Sigmoid colon (tissue), 7 donors: Measurements from ENCODE around the gene PARP4. TPM values are rescaled to one million over a fixed set of nuclear protein-coding genes. Genes with fewer than 3 reads are reported as not detected.

Experiments used
- DNase-seq: peaks from one replicate; pipeline ENCODE4 v3.0.0-alpha.2; 2019
- H3K27ac ChIP-seq, 4 donors: fragments of 200-600 bp; sonication (generic); one replicate each; pipeline ENCODE4 v1.5.1; 2016 to 2019; ENCODE audit warnings: mild to moderate bottlenecking in 1 of 4
- H3K27me3 ChIP-seq, 3 donors: fragments of 200-600 bp; sonication (generic); one replicate each; pipeline ENCODE4 v1.5.1; 2019; ENCODE audit warnings: mild to moderate bottlenecking in 1 of 3
- H3K36me3 ChIP-seq, 4 donors: fragments of 200-600 bp; sonication (generic); one replicate each; pipeline ENCODE4 v1.5.1; 2016 to 2019
- H3K4me1 ChIP-seq, 4 donors: fragments of 200-600 bp; sonication (generic); one replicate each; pipeline ENCODE4 v1.5.1; 2017 to 2019
- H3K4me3 ChIP-seq, 4 donors: fragments of 200-600 bp; sonication (generic); one replicate each; pipeline ENCODE4 v1.5.1; 2017 to 2019; ENCODE audit warnings: mild to moderate bottlenecking in 2 of 4, moderate library complexity in 1 of 4
- H3K9me3 ChIP-seq, 4 donors: fragments of 200-600 bp in 3 of 4; sonication (generic) in 3 of 4; one replicate each; pipeline versions ENCODE4 v1.5.1 to v1.6.1; 2013 to 2019
- CTCF ChIP-seq, 4 experiments: fragments of 450-650 bp in 3 of 4; fragments of 200-600 bp in 1 of 4; IDR thresholded peaks; one replicate each; pipeline ENCODE4 v1.5.1; 2016 to 2019; ENCODE audit warnings: antibody characterized with exemption in 4 of 4, mild to moderate bottlenecking in 3 of 4, moderate library complexity in 2 of 4
- EP300 ChIP-seq, 4 donors: sonication (generic); formaldehyde crosslinking; IDR thresholded peaks; one replicate each; pipeline ENCODE4 v1.6.1; 2017; ENCODE audit warnings: antibody characterized with exemption in 4 of 4
- POLR2A ChIP-seq, 2 donors: fragments of 450-650 bp; IDR thresholded peaks; one replicate each; pipeline ENCODE4 v1.6.1; 2016; ENCODE audit warnings: antibody characterized with exemption in 2 of 2, mild to moderate bottlenecking in 2 of 2, moderate library complexity in 2 of 2
- POLR2AphosphoS5 ChIP-seq, 4 donors: sonication (generic); formaldehyde crosslinking; IDR thresholded peaks; one replicate each; pipeline ENCODE4 v1.6.1; 2017; ENCODE audit warnings: antibody characterized with exemption in 4 of 4
- WGBS, 2 donors: extraction: QIAGEN DNeasy Blood & Tissue Kit; methylation state at CpG; one replicate each; pipeline ENCODE4 v1.1.7; 2013; 5-methylcytosine and 5-hydroxymethylcytosine counted together
- intact Hi-C: fragments of 100-400 bp; cut with DNase I; formaldehyde crosslinking; loops from one replicate; pipeline ENCODE4 v1.15.1; 2023
- polyA plus RNA-seq, 3 donors: library from polyadenylated mRNA; stranded (reverse); fragments of 200-250 nt; gene quantifications; one replicate each; pipeline ENCODE4 v1.2.3, GENCODE V29; 2013
- total RNA-seq, 4 donors: library from RNA; depleted of rRNA; stranded (reverse); fragments of >200 nt; gene quantifications; one replicate each; pipeline ENCODE4 v1.1.0, GENCODE V29; 2016
- donor health status: healthy with polysubstance abuse.
- donor health status: Bipolar disorder and iron deficiency.
- donor health status: healthy.

PARP4 gene
- total and polyA plus RNA-seq, 7 donors: 29.4 to 54.3 (median 41.8) TPM

GRCh38 chr13:24459234-24459633, 53.3 kb downstream of the PARP4 start:
- DNase-seq: no peak
- Histone ChIP-seq H3K36me3 (peaks cover 15 to 79% (median 38%) of the 10 kb centered on the region in 4 donors), H3K4me3 (no peak overlapping the region), H3K9me3 (no peaks in the 10 kb centered on the region), H3K4me1 (no peaks in the 10 kb centered on the region), H3K27ac (no peak overlapping the region), H3K27me3 (no peaks in the 10 kb centered on the region)
- WGBS, 2 donors: 46 to 71% methylated on average over 2 of the region's 2 CpGs
- TF ChIP-seq EP300 (IDR thresholded peaks at IDR 0.05): no peak
- no peak for TF ChIP-seq POLR2AphosphoS5 (IDR thresholded peaks at IDR 0.05)
- no peak for TF ChIP-seq CTCF (IDR thresholded peaks at IDR 0.05)
- TF ChIP-seq POLR2A (IDR thresholded peaks at IDR 0.05): no peak
- intact Hi-C loops: no loop called here

GRCh38 chr13:24458736-24459135, 53.8 kb downstream of the PARP4 start:
- no peak overlapping the region for H3K4me3 ChIP-seq
- TF ChIP-seq POLR2AphosphoS5 (IDR thresholded peaks at IDR 0.05) (no peak), POLR2A (IDR thresholded peaks at IDR 0.05) (no peak), CTCF (IDR thresholded peaks at IDR 0.05) (no peak), EP300 (IDR thresholded peaks at IDR 0.05) (no peak)
- no peak for DNase-seq
- H3K36me3 ChIP-seq: peaks cover 15 to 84% (median 41%) of the 10 kb centered on the region in 4 donors
- no peak overlapping the region for H3K27ac ChIP-seq
- no peaks in the 10 kb centered on the region for H3K9me3 ChIP-seq
- no peaks in the 10 kb centered on the region for H3K4me1 ChIP-seq
- 81 to 87% methylated on average over 4 of the region's 4 CpGs for WGBS, 2 donors
- intact Hi-C loops: no loop called here
- H3K27me3 ChIP-seq: no peaks in the 10 kb centered on the region

- DNase-seq: no peak
- Histone ChIP-seq H3K27ac (no peak overlapping the region), H3K36me3 (peaks cover 26 to 95% (median 43%) of the 10 kb centered on the region in 4 donors), H3K9me3 (no peaks in the 10 kb centered on the region), H3K4me3 (no peak overlapping the region), H3K4me1 (no peaks in the 10 kb centered on the region), H3K27me3 (no peaks in the 10 kb centered on the region)
- no peak for TF ChIP-seq POLR2A (IDR thresholded peaks at IDR 0.05)
- TF ChIP-seq EP300 (IDR thresholded peaks at IDR 0.05): no peak
- TF ChIP-seq CTCF (IDR thresholded peaks at IDR 0.05): no peak
- no peak for TF ChIP-seq POLR2AphosphoS5 (IDR thresholded peaks at IDR 0.05)
- intact Hi-C loops: no loop called here
- WGBS, 2 donors: 95 to 97% methylated on average over 8 of the region's 8 CpGs
Measured at GRCh38 chr13:24456396-24456795, 56.2 kb downstream of the PARP4 start.

- no peak for DNase-seq
- Histone ChIP-seq H3K27me3 (no peaks in the 10 kb centered on the region), H3K4me1 (no peaks in the 10 kb centered on the region), H3K4me3 (no peak overlapping the region), H3K9me3 (no peaks in the 10 kb centered on the region), H3K36me3 (peaks cover 26 to 95% (median 49%) of the 10 kb centered on the region in 4 donors), H3K27ac (no peak overlapping the region)
- intact Hi-C loops: no loop called here
- WGBS, 2 donors: 92 to 93% methylated on average over 6 of the region's 6 CpGs
- TF ChIP-seq POLR2AphosphoS5 (IDR thresholded peaks at IDR 0.05): no peak
- TF ChIP-seq EP300 (IDR thresholded peaks at IDR 0.05): no peak
- no peak for TF ChIP-seq POLR2A (IDR thresholded peaks at IDR 0.05)
- TF ChIP-seq CTCF (IDR thresholded peaks at IDR 0.05): no peak
Measured at GRCh38 chr13:24454056-24454455, 58.5 kb downstream of the PARP4 start.

- Histone ChIP-seq H3K4me3 (no peak overlapping the region), H3K4me1 (no peaks in the 10 kb centered on the region), H3K9me3 (no peaks in the 10 kb centered on the region), H3K36me3 (peaks cover 26 to 89% (median 48%) of the 10 kb centered on the region in 4 donors), H3K27ac (no peak overlapping the region), H3K27me3 (no peaks in the 10 kb centered on the region)
- 93 to 96% methylated on average over 9 of the region's 9 CpGs for WGBS, 2 donors
- no peak for TF ChIP-seq POLR2AphosphoS5 (IDR thresholded peaks at IDR 0.05)
- TF ChIP-seq EP300 (IDR thresholded peaks at IDR 0.05): no peak
- no peak for TF ChIP-seq CTCF (IDR thresholded peaks at IDR 0.05)
- TF ChIP-seq POLR2A (IDR thresholded peaks at IDR 0.05): no peak
- DNase-seq: no peak
- intact Hi-C loops: no loop called here
Measured at GRCh38 chr13:24452044-24452443, 60.5 kb downstream of the PARP4 start.
